ENCODE results near the gene PRB2. TPM values are rescaled to one million over a fixed set of nuclear protein-coding genes. Genes with fewer than 3 reads are reported as not detected.
"Not testable (repeated sequence)": the region's sequence is repeated elsewhere in the genome, so short reads cannot be mapped to it uniquely, and the experiment has no call there.

Gene PRB2
- total and polyA plus RNA-seq, 3 donors from 2014 or later, result 0.62 to 1.3 TPM; not detected in 1

DNA sequence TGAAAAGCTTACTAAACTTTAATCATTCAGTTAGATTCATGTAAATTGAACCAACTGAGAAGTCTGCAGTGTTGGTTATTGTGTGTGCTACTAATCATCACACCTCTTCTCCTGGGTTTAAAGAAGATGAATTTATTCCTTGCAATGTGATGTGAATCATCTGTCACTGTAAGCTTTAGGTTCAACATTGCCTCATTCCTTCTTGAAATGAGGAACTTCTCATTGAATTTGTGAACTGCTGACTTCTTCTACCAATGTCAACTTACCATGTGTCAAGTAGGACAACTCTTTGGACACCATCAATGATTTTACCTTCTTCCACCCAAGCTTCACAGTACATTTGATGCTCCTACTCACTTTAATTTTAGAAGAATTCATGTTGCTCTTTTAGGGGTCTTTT, 17.4 kb upstream of the PRB2 start:
- no peak for DNase-seq
- intact Hi-C loops (cut with DNase I; ENCODE audit: low total_unique reads), result no loop called here

DNA sequence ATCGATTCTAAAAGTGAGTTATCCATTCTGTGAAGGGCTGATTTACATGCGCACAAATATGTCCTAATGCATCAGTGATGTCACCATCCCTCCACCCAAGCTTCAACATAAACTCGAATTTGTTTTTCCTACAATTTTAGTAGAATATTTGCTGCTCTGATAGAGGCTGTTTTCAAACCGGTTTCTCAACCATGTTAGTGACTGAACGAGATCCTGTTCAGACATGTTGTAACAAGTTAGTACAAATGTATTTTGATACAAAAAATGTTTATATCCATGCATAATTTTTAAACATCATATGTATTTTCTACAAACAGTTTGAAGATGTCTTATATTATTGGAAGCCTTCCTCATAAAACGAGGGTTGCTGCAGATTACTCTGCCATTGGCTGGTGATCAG, 12.7 kb upstream of the PRB2 start:
- no peak for DNase-seq
- intact Hi-C loops (cut with DNase I; ENCODE audit: low total_unique reads), result no loop called here
- 64 to 73% methylated on average over 6 of the region's 6 CpGs for WGBS, 2 donors

More for the DNA sequence above, 17.4 kb upstream of the PRB2 start:
- H3K27ac ChIP-seq, result no peak overlapping the region
- no peaks in the 10 kb centered on the region for H3K9me3 ChIP-seq
- no peaks in the 10 kb centered on the region for H3K27me3 ChIP-seq
- H3K4me1 ChIP-seq, result no peaks in the 10 kb centered on the region
- no peak overlapping the region for H3K4me3 ChIP-seq
- TF ChIP-seq POLR2A (IDR thresholded peaks at IDR 0.05), result no peak
- TF ChIP-seq, protein P1, sequence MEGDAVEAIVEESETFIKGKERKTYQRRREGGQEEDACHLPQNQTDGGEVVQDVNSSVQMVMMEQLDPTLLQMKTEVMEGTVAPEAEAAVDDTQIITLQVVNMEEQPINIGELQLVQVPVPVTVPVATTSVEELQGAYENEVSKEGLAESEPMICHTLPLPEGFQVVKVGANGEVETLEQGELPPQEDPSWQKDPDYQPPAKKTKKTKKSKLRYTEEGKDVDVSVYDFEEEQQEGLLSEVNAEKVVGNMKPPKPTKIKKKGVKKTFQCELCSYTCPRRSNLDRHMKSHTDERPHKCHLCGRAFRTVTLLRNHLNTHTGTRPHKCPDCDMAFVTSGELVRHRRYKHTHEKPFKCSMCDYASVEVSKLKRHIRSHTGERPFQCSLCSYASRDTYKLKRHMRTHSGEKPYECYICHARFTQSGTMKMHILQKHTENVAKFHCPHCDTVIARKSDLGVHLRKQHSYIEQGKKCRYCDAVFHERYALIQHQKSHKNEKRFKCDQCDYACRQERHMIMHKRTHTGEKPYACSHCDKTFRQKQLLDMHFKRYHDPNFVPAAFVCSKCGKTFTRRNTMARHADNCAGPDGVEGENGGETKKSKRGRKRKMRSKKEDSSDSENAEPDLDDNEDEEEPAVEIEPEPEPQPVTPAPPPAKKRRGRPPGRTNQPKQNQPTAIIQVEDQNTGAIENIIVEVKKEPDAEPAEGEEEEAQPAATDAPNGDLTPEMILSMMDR (IDR thresholded peaks at IDR 0.05), result no peak
- H3K36me3 ChIP-seq (ENCODE audit: low read depth, missing control alignments), result no peaks in the 10 kb centered on the region

DNA sequence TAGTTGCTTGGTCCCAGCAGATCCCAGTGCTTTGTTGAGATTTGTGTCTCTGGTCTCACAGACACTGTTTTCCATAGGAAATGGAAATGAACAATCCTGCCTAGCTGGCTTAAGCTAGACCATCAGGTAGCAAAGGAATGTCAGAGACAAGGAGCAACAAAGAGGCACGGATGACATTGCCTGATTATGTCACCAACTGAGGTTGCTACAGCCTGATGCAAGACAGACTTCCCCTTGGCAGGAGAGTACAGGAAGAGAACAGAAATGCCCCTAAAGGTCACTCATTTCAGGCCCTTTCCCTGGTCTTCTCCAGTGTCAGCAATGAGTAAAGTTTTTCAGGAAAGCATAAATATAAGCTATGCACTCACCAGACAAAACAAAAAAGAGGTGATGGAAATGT, 2.0 kb upstream of the PRB2 start:
- intact Hi-C loops (cut with DNase I; ENCODE audit: low total_unique reads), result no loop called here
- no peaks in the 10 kb centered on the region for H3K9me3 ChIP-seq
- H3K36me3 ChIP-seq (ENCODE audit: low read depth, missing control alignments), result no peaks in the 10 kb centered on the region
- no peak overlapping the region for H3K27ac ChIP-seq
- H3K4me1 ChIP-seq, result no peaks in the 10 kb centered on the region
- no peaks in the 10 kb centered on the region for H3K27me3 ChIP-seq
- no peak for TF ChIP-seq POLR2A (IDR thresholded peaks at IDR 0.05)
- TF ChIP-seq, protein P1 (IDR thresholded peaks at IDR 0.05), result no peak
- DNase-seq, result no peak
- no peak overlapping the region for H3K4me3 ChIP-seq
- WGBS, 2 donors, result 48 to 55% methylated on average over 1 of the region's 1 CpG

More for the DNA sequence above, 12.7 kb upstream of the PRB2 start:
- TF ChIP-seq, protein P1 (IDR thresholded peaks at IDR 0.05), result no peak
- TF ChIP-seq POLR2A (IDR thresholded peaks at IDR 0.05), result no peak
- Histone ChIP-seq H3K27me3 (no peaks in the 10 kb centered on the region), H3K4me1 (no peaks in the 10 kb centered on the region), H3K9me3 (no peaks in the 10 kb centered on the region), H3K36me3 (ENCODE audit: low read depth, missing control alignments) (no peaks in the 10 kb centered on the region), H3K4me3 (no peak overlapping the region), H3K27ac (no peak overlapping the region)

DNA sequence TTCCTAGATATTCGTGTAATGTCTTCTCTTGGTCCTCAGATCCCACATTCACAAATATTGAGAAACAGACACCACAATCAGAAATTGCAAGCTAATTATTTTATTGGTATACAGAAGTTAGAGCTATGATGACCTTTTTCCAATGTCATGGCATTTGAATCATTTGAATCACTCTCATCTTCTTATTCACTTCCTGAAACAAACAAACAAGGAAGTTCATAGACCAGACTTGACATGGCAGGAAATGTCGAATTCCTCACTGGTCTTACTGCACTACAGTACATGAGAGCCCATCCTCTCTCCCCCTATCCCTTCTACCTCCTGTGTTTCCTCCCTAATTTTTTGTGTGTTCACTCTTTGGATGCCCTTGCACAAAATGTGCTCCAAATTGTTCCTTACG, 3.9 kb downstream of the PRB2 start:
- H3K27ac ChIP-seq; H3K9me3 ChIP-seq; H3K36me3 ChIP-seq (ENCODE audit: low read depth, missing control alignments); H3K4me1 ChIP-seq; DNase-seq; H3K4me3 ChIP-seq; intact Hi-C loops (cut with DNase I; ENCODE audit: low total_unique reads); H3K27me3 ChIP-seq: not testable (repeated sequence)
- 62 to 83% methylated on average over 3 of the region's 3 CpGs for WGBS, 2 donors

DNA sequence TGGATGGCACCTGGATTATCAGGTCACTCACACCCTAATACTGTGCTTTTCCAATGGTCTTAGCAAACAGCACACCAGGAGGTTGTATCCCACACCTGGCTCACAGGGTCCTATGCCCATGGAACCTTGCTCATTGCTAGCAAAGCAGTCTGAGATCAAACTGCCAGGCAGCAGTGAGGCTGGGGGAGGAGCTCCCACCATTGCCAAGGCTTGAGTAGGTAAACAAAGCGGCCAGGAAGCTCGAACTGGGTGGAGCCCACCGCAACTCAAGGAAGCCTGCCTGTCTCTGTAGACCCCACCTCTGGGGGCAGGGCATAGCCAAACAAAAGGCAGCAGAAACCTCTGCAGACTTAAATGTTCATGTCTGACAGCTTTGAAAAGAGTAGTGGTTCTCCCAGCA, 17.9 kb downstream of the PRB2 start:
- H3K4me3 ChIP-seq; H3K9me3 ChIP-seq; H3K27me3 ChIP-seq; H3K36me3 ChIP-seq (ENCODE audit: low read depth, missing control alignments); intact Hi-C loops (cut with DNase I; ENCODE audit: low total_unique reads); H3K4me1 ChIP-seq; DNase-seq; H3K27ac ChIP-seq: not testable (repeated sequence)
- 82% methylated on average over 3 of the region's 3 CpGs; no CpG with 5 or more reads in 1 of the 2 donors for WGBS, 2 donors

DNA sequence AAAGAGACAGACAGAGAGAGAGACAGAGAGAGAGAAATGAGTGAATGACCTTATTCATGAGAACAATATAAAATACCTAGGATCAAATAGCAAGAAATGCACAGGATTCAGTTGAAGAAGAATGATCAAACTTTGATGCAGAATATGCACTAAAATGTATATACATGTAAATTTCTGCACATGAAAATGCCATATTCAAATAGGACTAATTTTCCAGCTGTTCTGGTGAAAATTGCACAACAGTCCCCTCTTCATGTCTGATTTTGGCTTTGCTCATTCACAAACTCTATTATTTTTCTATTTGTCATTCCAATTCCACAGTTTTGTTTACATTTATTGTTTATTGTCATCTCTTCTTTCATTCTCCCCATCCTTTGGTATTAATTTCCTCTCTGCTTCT, 34.2 kb downstream of the PRB2 start:
- Histone ChIP-seq H3K27ac (no peak overlapping the region), H3K27me3 (no peaks in the 10 kb centered on the region), H3K4me3 (no peak overlapping the region), H3K9me3 (no peaks in the 10 kb centered on the region), H3K4me1 (no peaks in the 10 kb centered on the region), H3K36me3 (ENCODE audit: low read depth, missing control alignments) (no peaks in the 10 kb centered on the region)
- TF ChIP-seq, protein P1 (IDR thresholded peaks at IDR 0.05), result no peak
- TF ChIP-seq POLR2A (IDR thresholded peaks at IDR 0.05), result no peak
- DNase-seq, result no peak
- intact Hi-C loops (cut with DNase I; ENCODE audit: low total_unique reads), result no loop called here

DNA sequence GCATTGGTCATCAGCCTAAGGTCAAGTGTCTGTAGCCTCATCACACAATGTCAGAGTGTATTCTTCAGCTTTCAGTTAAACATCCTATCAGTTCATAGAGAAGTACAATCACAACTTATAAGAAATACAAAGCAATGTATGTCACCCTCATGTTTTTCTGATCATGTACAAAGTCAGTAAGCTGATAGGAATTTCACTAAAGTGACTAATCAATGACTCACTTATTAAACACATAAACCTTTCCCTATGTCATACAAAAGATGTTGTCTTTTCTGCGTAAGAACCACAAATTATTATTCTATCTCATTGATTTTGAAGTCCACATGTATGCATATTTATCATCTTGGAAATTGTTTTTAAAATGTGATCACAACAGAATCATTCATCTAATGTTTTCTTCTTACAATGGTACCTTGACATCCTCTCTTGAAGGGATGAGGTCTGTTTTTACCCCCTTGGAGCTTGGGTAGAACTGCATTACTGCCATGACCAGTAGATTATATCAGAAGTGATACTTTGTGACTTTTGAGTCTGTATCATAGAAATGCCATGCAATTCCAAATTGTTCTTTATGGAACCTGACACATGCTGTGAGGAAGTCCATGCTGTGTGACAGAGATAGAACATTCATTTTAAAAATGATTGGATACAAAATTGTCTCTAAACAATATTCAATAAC, 35.0 kb downstream of the PRB2 start:
- intact Hi-C loops (cut with DNase I; ENCODE audit: low total_unique reads); H3K4me3 ChIP-seq; H3K4me1 ChIP-seq; H3K27me3 ChIP-seq; H3K36me3 ChIP-seq (ENCODE audit: low read depth, missing control alignments); H3K9me3 ChIP-seq; H3K27ac ChIP-seq; DNase-seq: not testable (repeated sequence)
- 89 to 90% methylated on average over 1 of the region's 1 CpG for WGBS, 2 donors

DNA sequence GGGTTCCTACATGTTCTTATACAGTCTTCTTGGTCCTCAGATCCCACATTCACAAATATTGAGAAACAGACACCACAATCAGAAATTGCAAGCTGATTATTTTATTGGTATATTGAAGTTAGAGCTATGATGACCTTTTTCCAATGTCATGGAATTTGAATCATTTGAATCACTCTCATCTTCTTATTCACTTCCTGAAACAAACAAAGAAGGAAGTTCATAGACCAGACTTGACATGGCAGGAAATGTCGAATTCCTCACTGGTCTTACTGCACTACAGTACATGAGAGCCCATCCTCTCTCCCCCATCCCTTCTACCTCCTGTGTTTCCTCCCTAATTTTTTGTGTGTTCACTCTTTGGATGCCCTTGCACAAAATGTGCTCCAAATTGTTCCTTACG, 43.6 kb downstream of the PRB2 start:
- DNase-seq; H3K4me3 ChIP-seq; H3K9me3 ChIP-seq; H3K27me3 ChIP-seq; H3K27ac ChIP-seq; H3K4me1 ChIP-seq; H3K36me3 ChIP-seq (ENCODE audit: low read depth, missing control alignments); intact Hi-C loops (cut with DNase I; ENCODE audit: low total_unique reads): not testable (repeated sequence)
- 47 to 57% methylated on average over 2 of the region's 2 CpGs for WGBS, 2 donors

Measured in testis (tissue), 3 donors.